GM23338 (cell line): ENCODE data around the gene HOXC9. TPM values are rescaled to one million over a fixed set of nuclear protein-coding genes. Genes with fewer than 3 reads are reported as not detected.

Experiments used
- ATAC-seq: fragments of 200-7000 bp; cut with Tn5 transposase; 3 replicates; pipeline ENCODE4 v1.9.1; 2020
- DNase-seq: peaks from one replicate; pipeline ENCODE4 v3.0.0-alpha.2; 2015; ENCODE audit warnings: low spot score
- H2AFZ ChIP-seq: fragments of 200-600 bp; sonication (generic); 2 replicates; pipeline ENCODE4 v1.8.0; 2016; ENCODE audit warnings: antibody characterized with exemption, mild to moderate bottlenecking, moderate library complexity
- H3F3A ChIP-seq: fragments of 200-600 bp; sonication (generic); replicated peaks from 2 replicates; pipeline ENCODE4 v1.8.0; 2017; ENCODE audit warnings: antibody characterized with exemption, mixed run types, low read depth
- H3K27ac ChIP-seq: fragments of 200-600 bp; sonication (generic); 2 replicates; pipeline ENCODE4 v1.6.1; 2016; ENCODE audit warnings: low read depth
- H3K27me3 ChIP-seq: fragments of 200-600 bp; sonication (generic); 2 replicates; pipeline ENCODE4 v1.8.0; 2016; ENCODE audit warnings: mild to moderate bottlenecking, mixed run types, moderate library complexity; ENCODE audit not compliant: insufficient read depth
- H3K36me3 ChIP-seq: fragments of 200-600 bp; sonication (generic); 2 replicates; pipeline ENCODE4 v1.8.0; 2016; ENCODE audit warnings: mild to moderate bottlenecking; ENCODE audit not compliant: insufficient read depth
- H3K4me1 ChIP-seq: fragments of 200-600 bp; sonication (generic); 2 replicates; pipeline ENCODE4 v1.8.0; 2016; ENCODE audit warnings: mild to moderate bottlenecking, moderate library complexity; ENCODE audit not compliant: insufficient read depth
- H3K4me2 ChIP-seq: fragments of 200-600 bp; sonication (generic); 2 replicates; pipeline ENCODE4 v1.7.1; 2017; ENCODE audit warnings: mixed run types
- H3K4me3 ChIP-seq: fragments of 200-600 bp; sonication (generic); 2 replicates; pipeline ENCODE4 v1.6.1; 2016; ENCODE audit warnings: mixed run types
- H3K79me2 ChIP-seq: fragments of 200-600 bp; sonication (generic); replicated peaks from 2 replicates; pipeline ENCODE4 v1.8.0; 2017; ENCODE audit warnings: mild to moderate bottlenecking; ENCODE audit not compliant: insufficient read depth
- H3K9me2 ChIP-seq: fragments of 200-600 bp; sonication (generic); 2 replicates; pipeline ENCODE4 v1.8.0; 2017; ENCODE audit not compliant: insufficient read depth
- H4K20me1 ChIP-seq: fragments of 200-600 bp; sonication (generic); replicated peaks from 2 replicates; pipeline ENCODE4 v1.8.0; 2017; ENCODE audit warnings: mild to moderate bottlenecking; ENCODE audit not compliant: insufficient read depth
- H3K27ac Mint-ChIP-seq: 2 replicates; pipeline ENCODE4 v1.8.0; 2020; ENCODE audit warnings: inconsistent platforms, mild to moderate bottlenecking, moderate library complexity, mixed read lengths
- H3K27me3 Mint-ChIP-seq: 3 replicates; pipeline ENCODE4 v1.8.0; 2022; ENCODE audit warnings: low read depth, mild to moderate bottlenecking, moderate library complexity, mixed read lengths, inconsistent platforms; ENCODE audit not compliant: insufficient read depth, poor library complexity
- H3K36me3 Mint-ChIP-seq: 3 replicates; pipeline ENCODE4 v1.8.0; 2021; ENCODE audit warnings: low read depth, mild to moderate bottlenecking, inconsistent platforms, moderate library complexity, mixed read lengths
- H3K4me1 Mint-ChIP-seq: 3 replicates; pipeline ENCODE4 v1.8.0; 2020; ENCODE audit warnings: mild to moderate bottlenecking, inconsistent platforms, mixed read lengths
- H3K4me3 Mint-ChIP-seq: 3 replicates; pipeline ENCODE4 v1.8.0; 2021; ENCODE audit warnings: moderate library complexity, mild to moderate bottlenecking, inconsistent platforms, mixed read lengths
- H3K9me3 Mint-ChIP-seq: 3 replicates; pipeline ENCODE4 v1.8.0; 2020; ENCODE audit warnings: moderate library complexity, mild to moderate bottlenecking, inconsistent platforms, mixed read lengths
- CREB1 ChIP-seq: fragments of 250-450 bp; sonication (Bioruptor Pico); IDR thresholded peaks from 2 replicates; pipeline ENCODE4 v1.5.0; 2020; ENCODE audit warnings: low read depth, mild to moderate bottlenecking, moderate library complexity
- EZH2 ChIP-seq: fragments of 200-600 bp; sonication (generic); IDR thresholded peaks from one replicate; pipeline ENCODE4 v1.8.0; 2017; ENCODE audit warnings: antibody characterized with exemption, mild to moderate bottlenecking, low read depth; ENCODE audit not compliant: unreplicated experiment
- EZH2phosphoT487 ChIP-seq: fragments of 200-600 bp; sonication (generic); IDR thresholded peaks from one replicate; pipeline ENCODE4 v1.8.1; 2018; ENCODE audit warnings: antibody characterized with exemption; ENCODE audit not compliant: unreplicated experiment
- JUNB ChIP-seq: IDR thresholded peaks from one replicate; pipeline ENCODE4 v1.6.1; 2016; ENCODE audit warnings: antibody characterized with exemption; ENCODE audit not compliant: unreplicated experiment
- NANOG ChIP-seq: IDR thresholded peaks from 2 replicates; pipeline ENCODE4 v1.6.1; 2016; ENCODE audit warnings: antibody characterized with exemption, borderline replicate concordance
- POLR2AphosphoS5 ChIP-seq: IDR thresholded peaks from 2 replicates; pipeline ENCODE4 v1.6.1; 2016; ENCODE audit warnings: antibody characterized with exemption, low read depth
- REST ChIP-seq: IDR thresholded peaks from one replicate; pipeline ENCODE4 v1.6.1; 2018; ENCODE audit warnings: antibody characterized with exemption; ENCODE audit not compliant: unreplicated experiment
- STAT1 ChIP-seq: IDR thresholded peaks from one replicate; pipeline ENCODE4 v1.6.1; 2016; ENCODE audit warnings: antibody characterized with exemption; ENCODE audit not compliant: unreplicated experiment
- ZNF114 ChIP-seq: fragments of 250-450 bp; sonication (Bioruptor Pico); IDR thresholded peaks from 2 replicates; pipeline ENCODE4 v1.5.0; 2020; ENCODE audit warnings: mild to moderate bottlenecking, moderate library complexity
- ZNF331 ChIP-seq: fragments of 250-450 bp; sonication (Bioruptor Pico); IDR thresholded peaks from 2 replicates; pipeline ENCODE4 v1.5.0; 2020; ENCODE audit warnings: low read depth, mild to moderate bottlenecking, moderate library complexity
- ZNF462 ChIP-seq: fragments of 250-450 bp; sonication (Bioruptor Pico); IDR thresholded peaks from 2 replicates; pipeline ENCODE4 v1.5.0; 2020; ENCODE audit warnings: mild to moderate bottlenecking, moderate library complexity
- polyA plus RNA-seq: library from polyadenylated mRNA; unstranded; fragments of >200 nt; fragmentation: Nextera tagmentation; extraction: Ambion mirVana; gene quantifications from 2 replicates; pipeline ENCODE4 v1.2.1, GENCODE V29; 2016
- total RNA-seq: library from RNA; depleted of rRNA; stranded (reverse); fragments of >200 nt; shearing (Covaris generic); gene quantifications from 2 replicates; pipeline ENCODE4 v1.2.3, GENCODE V29; 2014

HOXC9 gene
- total and polyA plus RNA-seq, 2 experiments from 2014 or later: not detected

- Mint-ChIP-seq H3K27ac (no peak overlapping the region), H3K36me3 (no peaks in the 10 kb centered on the region; the same call in 2 of the 3 replicates), H3K4me3 (peak overlapping the region; percentile 1; the same call in 1 of the 3 replicates), H3K4me1 (peaks cover 38% of the 10 kb centered on the region), H3K27me3 (peaks cover 100% of the 10 kb centered on the region), H3K9me3 (peaks cover 5% of the 10 kb centered on the region; the same call in 2 of the 3 replicates)
- TF ChIP-seq ZNF114 (no peak), CREB1 (no peak), STAT1 (no peak), ZNF462 (CRISPR knock-in tag) (no peak), NANOG (no peak), EZH2phosphoT487 (peak; percentile 55), EZH2 (peak; percentile 84), REST (no peak), POLR2AphosphoS5 (no peak), JUNB (no peak), ZNF331 (CRISPR knock-in tag) (no peak)
- Histone ChIP-seq H4K20me1 (peaks cover 44% of the 10 kb centered on the region), H3K4me3 (no peak overlapping the region), H2AFZ (no peak overlapping the region), H3K4me1 (peaks cover 44% of the 10 kb centered on the region), H3K36me3 (no peaks in the 10 kb centered on the region), H3K27ac (no peak overlapping the region), H3K4me2 (peak overlapping the region; percentile 26; the same call in 1 of the 2 replicates), H3K27me3 (peaks cover 100% of the 10 kb centered on the region), H3K79me2 (no peaks in the 10 kb centered on the region), H3K9me2 (no peaks in the 10 kb centered on the region), H3F3A (peaks cover 46% of the 10 kb centered on the region)
- ATAC-seq (no peak), DNase-seq (peak; percentile 54)
Observed at GRCh38 chr12:53990311-53991076, 9.5 kb upstream of the HOXC9 start.
